Endothelial cell of umbilical vein (primary cell): Measurements from ENCODE around the gene MMP2. TPM values are rescaled to one million over a fixed set of nuclear protein-coding genes. Genes with fewer than 3 reads are reported as not detected.
A peak's percentile ranks its signal among the peaks of the same experiment; 100 is the strongest.

ENCODE experiments used
- BruUV-seq: library from RNA; stranded (reverse); fragments of 400-500 nt; replicated peaks from 2 replicates; lab custom pipeline; 2021; lab: Mats Ljungman, UMichigan
- CTCF ChIA-PET: fragments of 300-600, 350-600 bp; sonication (Branson Sonifier 250); formaldehyde crosslinking; loops from one replicate; lab custom pipeline; 2021; ENCODE audit warnings: antibody characterized with exemption, inconsistent platforms; lab: Charles Lee
- POLR2A ChIA-PET: fragments of 300-600, 350-600 bp; sonication (Branson Sonifier 250); formaldehyde crosslinking; loops from one replicate; lab custom pipeline; 2021; ENCODE audit warnings: antibody characterized with exemption, inconsistent platforms; lab: Charles Lee
- DNase-seq: peaks from one replicate; pipeline ENCODE4 v3.0.0-alpha.2; 2011; ENCODE audit warnings: low read depth, low spot score
- FAIRE-seq: peaks from 2 replicates; lab custom pipeline; 2011; peaks lifted over from hg19 to GRCh38; lab: Jason Lieb, UNC
- H2AFZ ChIP-seq: 2 replicates; pipeline ENCODE4 v1.6.0; 2012; ENCODE audit warnings: low read depth, low read length, control low read depth, inconsistent platforms
- H3K27ac ChIP-seq: 2 replicates; pipeline ENCODE4 v1.5.1; 2011; ENCODE audit warnings: low read depth, mild to moderate bottlenecking, control low read depth, low read length, moderate library complexity; ENCODE audit not compliant: insufficient read depth
- H3K27me3 ChIP-seq, 2 experiments: 2 replicates each; pipeline versions ENCODE4 v1.6.0 to v1.6.1; 2011; ENCODE audit warnings: low read length in 2 of 2, mixed read lengths in 1 of 2; ENCODE audit not compliant: control insufficient read depth in 2 of 2, insufficient read depth in 2 of 2
- H3K36me3 ChIP-seq, 2 experiments: 2 replicates in 1 of 2; 3 replicates in 1 of 2; pipeline ENCODE4 v1.5.1; 2011; ENCODE audit warnings: low read length in 2 of 2, mild to moderate bottlenecking in 1 of 2, moderate library complexity in 1 of 2; ENCODE audit not compliant: control insufficient read depth in 2 of 2, insufficient read depth in 2 of 2; ENCODE audit errors: extremely low read depth in 1 of 2
- H3K4me1 ChIP-seq: 3 replicates; pipeline ENCODE4 v1.5.1; 2011; ENCODE audit warnings: mild to moderate bottlenecking, low read length; ENCODE audit not compliant: control insufficient read depth, insufficient read depth; ENCODE audit errors: extremely low read depth
- H3K4me2 ChIP-seq: 2 replicates; pipeline ENCODE4 v1.6.1; 2011; ENCODE audit warnings: low read length, control low read depth, mixed read lengths; ENCODE audit not compliant: insufficient read depth
- H3K4me3 ChIP-seq, 3 experiments: fragments of 200-600 bp in 1 of 3; sonication (generic), shearing (Covaris generic) in 1 of 3; replicated peaks in 1 of 3; 2 replicates each; pipeline ENCODE4 v1.5.1; 2011 to 2016; ENCODE audit warnings: control low read depth in 3 of 3, low read length in 3 of 3, mild to moderate bottlenecking in 2 of 3, inconsistent platforms in 1 of 3, low read depth in 1 of 3, moderate library complexity in 1 of 3; ENCODE audit not compliant: insufficient read depth in 1 of 3
- H3K79me2 ChIP-seq: 2 replicates; pipeline ENCODE4 v1.6.0; 2012; ENCODE audit warnings: low read length, inconsistent platforms; ENCODE audit not compliant: control insufficient read depth, insufficient read depth
- H3K9ac ChIP-seq: replicated peaks from 2 replicates; pipeline ENCODE3; 2011; ENCODE audit warnings: low read length, control low read depth; ENCODE audit not compliant: insufficient read depth; ENCODE audit errors: extremely low read depth
- H3K9me1 ChIP-seq: replicated peaks from 3 replicates; pipeline ENCODE4 v1.6.0; 2011; ENCODE audit warnings: mild to moderate bottlenecking, low read length; ENCODE audit not compliant: control insufficient read depth, insufficient read depth; ENCODE audit errors: extremely low read depth
- H3K9me3 ChIP-seq: replicated peaks from 2 replicates; pipeline ENCODE4 v1.5.1; 2012; ENCODE audit warnings: low read length, inconsistent platforms; ENCODE audit not compliant: control insufficient read depth, insufficient read depth
- H4K20me1 ChIP-seq: replicated peaks from 2 replicates; pipeline ENCODE3; 2011; ENCODE audit warnings: mild to moderate bottlenecking, low read length; ENCODE audit not compliant: control insufficient read depth, insufficient read depth; ENCODE audit errors: extremely low read depth
- EZH2 ChIP-seq: IDR thresholded peaks from 2 replicates; pipeline ENCODE4 v1.6.1; 2012; ENCODE audit warnings: borderline replicate concordance, low read depth, mild to moderate bottlenecking, moderate library complexity, low read length, inconsistent platforms; ENCODE audit not compliant: severe bottlenecking
- FOS ChIP-seq: IDR thresholded peaks from 2 replicates; pipeline ENCODE4 v1.6.1; 2011; ENCODE audit warnings: mild to moderate bottlenecking, low read length, moderate library complexity, borderline replicate concordance; ENCODE audit not compliant: insufficient read depth
- GATA2 ChIP-seq: IDR thresholded peaks from 2 replicates; pipeline ENCODE4 v1.7.0; 2011; ENCODE audit warnings: low read depth, mild to moderate bottlenecking, moderate library complexity, mixed read lengths, low read length; ENCODE audit not compliant: insufficient read length, insufficient read depth
- JUN ChIP-seq: IDR thresholded peaks from 2 replicates; pipeline ENCODE4 v1.6.1; 2011; ENCODE audit warnings: borderline replicate concordance, low read depth; ENCODE audit not compliant: insufficient read length, insufficient read depth
- MYC ChIP-seq: IDR thresholded peaks from one replicate; pipeline ENCODE4 v1.6.1; 2011; ENCODE audit warnings: mild to moderate bottlenecking, low read depth, low read length
- POLR2A ChIP-seq: IDR thresholded peaks from 2 replicates; pipeline ENCODE4 v1.6.1; 2012; ENCODE audit warnings: low read depth, mild to moderate bottlenecking, control low read depth, low read length
- POLR2AphosphoS5 ChIP-seq: IDR thresholded peaks from 2 replicates; pipeline ENCODE4 v1.6.1; 2012; ENCODE audit warnings: low read depth, mild to moderate bottlenecking, control low read depth, low read length, moderate library complexity; ENCODE audit not compliant: insufficient read depth
- dilution Hi-C: fragments of 300-500 bp; cut with MboI; formaldehyde crosslinking; loops from one replicate; pipeline ENCODE4 v1.15.0; 2019; ENCODE audit warnings: low sequenced_read_pairs; ENCODE audit not compliant: extremely low pct_ligation_motif_present
- intact Hi-C: fragments of 100-400 bp; cut with micrococcal nuclease; formaldehyde crosslinking; loops from one replicate; pipeline ENCODE4 v1.10.0; 2022
- polyA plus RNA-seq, 4 experiments: library from polyadenylated mRNA; depleted of rRNA in 3 of 4; stranded (reverse) in 3 of 4; unstranded in 1 of 4; fragments of >200 nt; gene quantifications; 2 replicates each; pipeline versions ENCODE4 v1.2.1 to v1.2.3, GENCODE V29; 2011 to 2012; ENCODE audit warnings: missing spikeins in 1 of 4
- total RNA-seq: library from RNA; stranded (reverse); gene quantifications from 2 replicates; pipeline ENCODE4 v1.2.3, GENCODE V29; 2021
- TF ChIP-seq, protein P1 (sequence below), 2 donors: IDR thresholded peaks; 1 replicate in 1 of 2; 2 replicates in 1 of 2; pipeline ENCODE4 v1.5.1; 2011; ENCODE audit warnings: low read length in 2 of 2, mild to moderate bottlenecking in 2 of 2, moderate library complexity in 2 of 2, control low read depth in 1 of 2, inconsistent platforms in 1 of 2, low read depth in 1 of 2; ENCODE audit not compliant: insufficient read depth in 1 of 2; ENCODE audit errors: extremely low read depth in 1 of 2
- TF ChIP-seq, protein P2 (sequence below): IDR thresholded peaks from 2 replicates; pipeline ENCODE4 v1.6.1; 2011; ENCODE audit not compliant: insufficient read depth, insufficient read length

Gene MMP2
- total and polyA plus RNA-seq, 2 donors (not counting 3 experiments of a cell fraction or from before 2014, with no cell fraction given), result 771 to 1,508 TPM

- Histone ChIP-seq H3K4me1 (peaks cover 16% of the 10 kb centered on the region), H3K27me3 (no peaks in the 10 kb centered on the region), H3K9ac (no peak overlapping the region), H2AFZ (no peak overlapping the region), H3K27ac (no peak overlapping the region), H3K4me2 (no peak overlapping the region), H3K4me3 (peak overlapping the region in 1 of 3 experiments; percentile 94), H3K79me2 (peaks cover 39% of the 10 kb centered on the region), H3K36me3 (peaks cover 35 to 36% of the 10 kb centered on the region in 2 experiments), H3K9me3 (no peaks in the 10 kb centered on the region), H3K9me1 (no peaks in the 10 kb centered on the region), H4K20me1 (peaks cover 3% of the 10 kb centered on the region)
- ChIA-PET POLR2A (no interaction called here), CTCF (no interaction called here)
- no TSS peak for BruUV-seq
- DNase-seq (no peak), FAIRE-seq (no peak)
- intact Hi-C loops, result loop anchor here (2.0 kb wide), 1 partner anchor 44 kb away; no protein-coding TSS in a partner anchor
- dilution Hi-C loops, result no loop called here
- TF ChIP-seq EZH2, result no peak
- TF ChIP-seq JUN, result no peak
- TF ChIP-seq, protein P1, sequence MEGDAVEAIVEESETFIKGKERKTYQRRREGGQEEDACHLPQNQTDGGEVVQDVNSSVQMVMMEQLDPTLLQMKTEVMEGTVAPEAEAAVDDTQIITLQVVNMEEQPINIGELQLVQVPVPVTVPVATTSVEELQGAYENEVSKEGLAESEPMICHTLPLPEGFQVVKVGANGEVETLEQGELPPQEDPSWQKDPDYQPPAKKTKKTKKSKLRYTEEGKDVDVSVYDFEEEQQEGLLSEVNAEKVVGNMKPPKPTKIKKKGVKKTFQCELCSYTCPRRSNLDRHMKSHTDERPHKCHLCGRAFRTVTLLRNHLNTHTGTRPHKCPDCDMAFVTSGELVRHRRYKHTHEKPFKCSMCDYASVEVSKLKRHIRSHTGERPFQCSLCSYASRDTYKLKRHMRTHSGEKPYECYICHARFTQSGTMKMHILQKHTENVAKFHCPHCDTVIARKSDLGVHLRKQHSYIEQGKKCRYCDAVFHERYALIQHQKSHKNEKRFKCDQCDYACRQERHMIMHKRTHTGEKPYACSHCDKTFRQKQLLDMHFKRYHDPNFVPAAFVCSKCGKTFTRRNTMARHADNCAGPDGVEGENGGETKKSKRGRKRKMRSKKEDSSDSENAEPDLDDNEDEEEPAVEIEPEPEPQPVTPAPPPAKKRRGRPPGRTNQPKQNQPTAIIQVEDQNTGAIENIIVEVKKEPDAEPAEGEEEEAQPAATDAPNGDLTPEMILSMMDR (IDR thresholded peaks at IDR 0.05; ENCODE audit: extremely low read depth in 1 of 2, insufficient read depth in 1 of 2, low read depth in 1 of 2, low read length in 2 of 2), result no peak
- TF ChIP-seq FOS, result no peak
- TF ChIP-seq, protein P2, sequence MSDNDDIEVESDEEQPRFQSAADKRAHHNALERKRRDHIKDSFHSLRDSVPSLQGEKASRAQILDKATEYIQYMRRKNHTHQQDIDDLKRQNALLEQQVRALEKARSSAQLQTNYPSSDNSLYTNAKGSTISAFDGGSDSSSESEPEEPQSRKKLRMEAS, result no peak
- no peak for TF ChIP-seq MYC
- TF ChIP-seq POLR2A, result no peak
- no peak for TF ChIP-seq POLR2AphosphoS5
- no peak for TF ChIP-seq GATA2
These were observed 29.4 kb downstream of the MMP2 start for GRCh38 chr16:55508271-55508921.
